ENCODE results near the gene SFMBT1.

GRCh38 chr3:53049987-53050386 lies 4.1 kb upstream of the SFMBT1 start:
- TF ChIP-seq CTCF (conservative IDR thresholded peaks at IDR 0.05 in 1 of 2, IDR thresholded peaks at IDR 0.05 in 1 of 2; ENCODE audit: low read depth in 1 of 2, low read length in 2 of 2) (no peak), EZH2 (IDR thresholded peaks at IDR 0.05; ENCODE audit: low read length, missing control alignments) (no peak)
